Left lung (tissue), 10 donors: Measurements from ENCODE around the gene DYRK4. TPM values are rescaled to one million over a fixed set of nuclear protein-coding genes. Genes with fewer than 3 reads are reported as not detected.

ENCODE experiments used
- ATAC-seq: fragments of 200-7000 bp; cut with Tn5 transposase; one replicate; pipeline ENCODE4 v1.9.1; 2020; ENCODE audit warnings: moderate library complexity
- DNase-seq, 4 donors: peaks; one replicate each; pipeline ENCODE4 v3.0.0-alpha.2; 2013 to 2020
- H3K27ac ChIP-seq, 2 donors: fragments of 200-600 bp; sonication (generic) in 1 of 2; one replicate each; pipeline versions ENCODE4 v1.5.0 to v1.8.0; 2020 to 2021
- H3K27me3 ChIP-seq, 2 donors: fragments of 200-600 bp; sonication (generic) in 1 of 2; one replicate each; pipeline versions ENCODE4 v1.5.0 to v1.8.0; 2020 to 2021
- H3K36me3 ChIP-seq, 2 donors: fragments of 200-600 bp; sonication (generic) in 1 of 2; one replicate each; pipeline versions ENCODE4 v1.5.0 to v1.8.0; 2020 to 2021
- H3K4me1 ChIP-seq, 2 donors: fragments of 200-600 bp; one replicate each; pipeline ENCODE4 v1.8.0; 2021
- H3K4me3 ChIP-seq, 2 donors: fragments of 200-600 bp; sonication (generic) in 1 of 2; one replicate each; pipeline versions ENCODE4 v1.5.0 to v1.8.0; 2020 to 2021; ENCODE audit warnings: mild to moderate bottlenecking in 1 of 2
- H3K9me3 ChIP-seq, 2 donors: fragments of 200-600 bp; sonication (generic) in 1 of 2; one replicate each; pipeline versions ENCODE4 v1.5.0 to v1.8.0; 2020 to 2021
- CTCF ChIP-seq, 2 donors: fragments of 200-600 bp; sonication (generic) in 1 of 2; IDR thresholded peaks; one replicate each; pipeline versions ENCODE4 v1.5.0 to v1.8.0; 2021; ENCODE audit warnings: antibody characterized with exemption in 2 of 2
- intact Hi-C, 2 donors: fragments of 100-400 bp; cut with DNase I; formaldehyde crosslinking; loops; one replicate each; pipeline versions ENCODE4 v1.11.2 to v1.14.2; 2022
- polyA plus RNA-seq, 6 donors: library from polyadenylated mRNA; unstranded; fragments of 120-200 nt; gene quantifications; one replicate each; pipeline ENCODE4 v1.2.1, GENCODE V29; 2013; ENCODE audit not compliant: insufficient read length in 6 of 6
- total RNA-seq, 2 donors: library from RNA; stranded (reverse); fragmentation: NEBNext Ultra II Directional; extraction: Animal tissue kit (Norgen Biotek cat#: 25700); gene quantifications; one replicate each; pipeline ENCODE4 v1.2.1, GENCODE V29; 2021
- donor health status: DM: no; HTN: yes; CAD: no.
- donor health status: DM: no; HTN: no; CAD: no.

Gene DYRK4
- total and polyA plus RNA-seq, 8 donors: 35.0 to 65.4 (median 56.6) TPM

- TF ChIP-seq CTCF (IDR thresholded peaks at IDR 0.05): no peak
- intact Hi-C loops: no loop called here
- H3K27me3 ChIP-seq: no peaks in the 10 kb centered on the region
- peaks cover 14 to 44% of the 10 kb centered on the region in 2 donors for H3K4me1 ChIP-seq
- no peaks in the 10 kb centered on the region for H3K36me3 ChIP-seq
- no peaks in the 10 kb centered on the region for H3K9me3 ChIP-seq
- DNase-seq (peak; percentile 77 to 90 (median 88)), ATAC-seq (peak; percentile 99)
- H3K4me3 ChIP-seq: peak within 1 kb of the TSS; percentile 71 to 73
- peak within 1 kb of the TSS; percentile 83 to 89 for H3K27ac ChIP-seq
These were observed 86.7 kb downstream of the DYRK4 start, which contains the start of the genes AKAP3 and NDUFA9 for GRCh38 chr12:4648501-4649357. TSS of gene AKAP3 (minus strand) at chr12:4649051. CDS start at chr12:4638196, 10,855 bp downstream. TSS of gene NDUFA9 (plus strand) at chr12:4649114. CDS start at chr12:4649127, 13 bp downstream.

- intact Hi-C loops: no loop called here
- DNase-seq (no peak), ATAC-seq (no peak)
- H3K4me1 ChIP-seq: peaks cover 14 to 46% of the 10 kb centered on the region in 2 donors
- H3K27ac ChIP-seq: peak overlapping the region; percentile 83 to 89
- H3K4me3 ChIP-seq: peak overlapping the region; percentile 71 to 73
- H3K27me3 ChIP-seq: no peaks in the 10 kb centered on the region
- no peaks in the 10 kb centered on the region for H3K9me3 ChIP-seq
- peaks cover 0 to 2% of the 10 kb centered on the region in 2 donors for H3K36me3 ChIP-seq
- no peak for TF ChIP-seq CTCF (IDR thresholded peaks at IDR 0.05)
These were observed 87.3 kb downstream of the DYRK4 start for GRCh38 chr12:4649358-4649661.

DNA sequence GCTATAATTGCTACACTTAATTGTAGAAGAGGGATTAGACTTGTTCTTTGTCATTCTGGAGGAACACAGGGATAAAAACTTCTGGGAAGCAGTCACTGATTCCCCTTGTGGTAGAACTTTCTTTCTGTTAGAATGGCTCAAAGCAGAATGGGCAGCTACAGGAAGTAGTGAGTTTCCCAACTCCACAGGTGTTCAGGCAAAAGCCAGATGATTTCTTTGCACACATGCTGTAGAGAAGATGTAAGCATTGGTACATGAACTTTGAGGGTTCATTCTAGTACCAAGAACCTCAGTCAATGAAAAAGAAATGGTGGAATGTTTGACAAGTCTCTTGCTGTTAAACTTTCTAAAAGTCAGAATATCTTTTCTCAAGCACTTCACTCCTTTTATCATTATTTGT is 91.2 kb downstream of the DYRK4 start:
- intact Hi-C loops: no loop called here
- peaks cover 0 to 41% of the 10 kb centered on the region in 2 donors for H3K36me3 ChIP-seq
- no peak overlapping the region for H3K27ac ChIP-seq
- no peaks in the 10 kb centered on the region for H3K27me3 ChIP-seq
- DNase-seq (no peak), ATAC-seq (no peak)
- H3K4me1 ChIP-seq: peaks cover 9 to 38% of the 10 kb centered on the region in 2 donors
- no peak overlapping the region for H3K4me3 ChIP-seq
- no peak for TF ChIP-seq CTCF (IDR thresholded peaks at IDR 0.05)
- H3K9me3 ChIP-seq: no peaks in the 10 kb centered on the region

DNA sequence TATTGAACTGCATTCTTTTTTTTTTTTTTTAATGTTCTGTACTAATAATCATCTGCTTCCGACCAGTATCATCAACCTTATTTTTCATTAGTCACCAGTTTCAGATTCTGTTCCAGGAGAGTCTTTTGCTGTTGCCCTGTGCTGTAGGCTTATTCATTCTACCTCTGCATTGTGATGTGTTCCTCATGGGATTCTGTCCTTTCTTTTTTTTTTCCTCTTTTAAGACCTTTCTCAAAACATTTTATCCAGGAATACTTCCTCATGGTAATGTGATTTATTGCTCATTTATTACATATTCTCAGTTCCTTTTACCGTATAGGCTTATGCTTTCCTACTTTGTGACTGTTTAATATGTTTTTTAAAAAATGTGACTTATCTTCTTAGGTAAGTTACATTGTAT is 91.7 kb downstream of the DYRK4 start:
- no peaks in the 10 kb centered on the region for H3K27me3 ChIP-seq
- H3K4me3 ChIP-seq: no peak overlapping the region
- H3K9me3 ChIP-seq: no peaks in the 10 kb centered on the region
- DNase-seq (no peak), ATAC-seq (no peak)
- peaks cover 9 to 38% of the 10 kb centered on the region in 2 donors for H3K4me1 ChIP-seq
- intact Hi-C loops: no loop called here
- no peak for TF ChIP-seq CTCF (IDR thresholded peaks at IDR 0.05)
- peaks cover 0 to 45% of the 10 kb centered on the region in 2 donors for H3K36me3 ChIP-seq
- no peak overlapping the region for H3K27ac ChIP-seq

Other genes starting within 250 kb of the DYRK4 start
- 10 to 100 TPM; 19.8 to 21.4 TPM for gene TIGAR, start 241.0 kb upstream of the DYRK4 start, total RNA-seq
- gene TIGAR, start 241.0 kb upstream of the DYRK4 start, polyA plus RNA-seq: 10 to 100 TPM in 1 of 6 donors, 1 to 10 TPM in 5; 2.7 to 11.0 (median 3.7) TPM
- not detected for gene FGF23, start 182.5 kb upstream of the DYRK4 start, total RNA-seq
- gene FGF23, start 182.5 kb upstream of the DYRK4 start, polyA plus RNA-seq: under 1 TPM in 3 of 6 donors, not detected in 3; 0.04 to 0.12 (median 0.07) TPM
- gene FGF6, start 116.4 kb upstream of the DYRK4 start, total RNA-seq: not detected
- gene FGF6, start 116.4 kb upstream of the DYRK4 start, polyA plus RNA-seq: not detected
- gene RAD51AP1, start 23.3 kb upstream of the DYRK4 start, total RNA-seq: 1 to 10 TPM; 7.5 TPM
- 10 to 100 TPM; 19.1 to 41.3 (median 30.1) TPM for gene RAD51AP1, start 23.3 kb upstream of the DYRK4 start, polyA plus RNA-seq
- 1 to 10 TPM; 1.7 to 2.8 TPM for gene AKAP3, start 86.8 kb downstream of the DYRK4 start, total RNA-seq
- 1 to 10 TPM; 1.0 to 4.5 (median 2.0) TPM for gene AKAP3, start 86.8 kb downstream of the DYRK4 start, polyA plus RNA-seq
- gene NDUFA9, start 86.9 kb downstream of the DYRK4 start, total RNA-seq: 10 to 100 TPM; 77.9 to 91.4 TPM
- gene NDUFA9, start 86.9 kb downstream of the DYRK4 start, polyA plus RNA-seq: 100 to 1,000 TPM in 2 of 6 donors, 10 to 100 TPM in 4; 82.3 to 106 (median 93.6) TPM
- under 1 TPM; 0.09 to 0.50 TPM for gene GALNT8, start 158.2 kb downstream of the DYRK4 start, total RNA-seq
- 1 to 10 TPM in 5 of 6 donors, under 1 TPM in 1; 0.95 to 2.3 (median 1.5) TPM for gene GALNT8, start 158.2 kb downstream of the DYRK4 start, polyA plus RNA-seq